Measurements from ENCODE around the gene SLC5A10. TPM values are rescaled to one million over a fixed set of nuclear protein-coding genes. Genes with fewer than 3 reads are reported as not detected.

The SLC5A10 gene
- total RNA-seq, 1 experiment from 2014 or later = not detected

- Histone ChIP-seq H3K36me3 (ENCODE audit: control insufficient read depth, insufficient read depth, low read length) (no peaks in the 10 kb centered on the region), H3K27ac (ENCODE audit: low read length) (no peak overlapping the region), H3K4me1 (ENCODE audit: control insufficient read depth, insufficient read depth, low read length) (no peaks in the 10 kb centered on the region), H3K27me3 (ENCODE audit: control insufficient read depth, insufficient read depth, low read length) (no peaks in the 10 kb centered on the region), H3K4me3 (ENCODE audit: low read depth in 2 of 2, low read length in 2 of 2) (no peak overlapping the region), H3K9me3 (ENCODE audit: control insufficient read depth, insufficient read depth, low read depth, low read length) (no peaks in the 10 kb centered on the region)
- BruUV-seq (replicated peaks) = no TSS peak
- TF ChIP-seq REST (IDR thresholded peaks at IDR 0.05; ENCODE audit: insufficient read depth in 1 of 2, low read depth in 2 of 2, low read length in 1 of 2) (no peak), TCF7L2 (IDR thresholded peaks at IDR 0.05; ENCODE audit: low read depth, low read length) (no peak), POLR2AphosphoS5 (IDR thresholded peaks at IDR 0.05; ENCODE audit: low read depth, low read length) (no peak), SIN3A (IDR thresholded peaks at IDR 0.05; ENCODE audit: borderline replicate concordance, insufficient read depth, low read depth, low read length) (no peak)
- TF ChIP-seq, protein P1, sequence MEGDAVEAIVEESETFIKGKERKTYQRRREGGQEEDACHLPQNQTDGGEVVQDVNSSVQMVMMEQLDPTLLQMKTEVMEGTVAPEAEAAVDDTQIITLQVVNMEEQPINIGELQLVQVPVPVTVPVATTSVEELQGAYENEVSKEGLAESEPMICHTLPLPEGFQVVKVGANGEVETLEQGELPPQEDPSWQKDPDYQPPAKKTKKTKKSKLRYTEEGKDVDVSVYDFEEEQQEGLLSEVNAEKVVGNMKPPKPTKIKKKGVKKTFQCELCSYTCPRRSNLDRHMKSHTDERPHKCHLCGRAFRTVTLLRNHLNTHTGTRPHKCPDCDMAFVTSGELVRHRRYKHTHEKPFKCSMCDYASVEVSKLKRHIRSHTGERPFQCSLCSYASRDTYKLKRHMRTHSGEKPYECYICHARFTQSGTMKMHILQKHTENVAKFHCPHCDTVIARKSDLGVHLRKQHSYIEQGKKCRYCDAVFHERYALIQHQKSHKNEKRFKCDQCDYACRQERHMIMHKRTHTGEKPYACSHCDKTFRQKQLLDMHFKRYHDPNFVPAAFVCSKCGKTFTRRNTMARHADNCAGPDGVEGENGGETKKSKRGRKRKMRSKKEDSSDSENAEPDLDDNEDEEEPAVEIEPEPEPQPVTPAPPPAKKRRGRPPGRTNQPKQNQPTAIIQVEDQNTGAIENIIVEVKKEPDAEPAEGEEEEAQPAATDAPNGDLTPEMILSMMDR (IDR thresholded peaks at IDR 0.05) = no peak
- ATAC-seq (no peak), DNase-seq (ENCODE audit: low read depth, low spot score) (no peak)
- ChIA-PET POLR2A (no interaction called here), CTCF (interaction anchor here (1.1 kb wide), 2 partner anchors 13 to 22 kb away, joined by 3 read pairs; partner anchors contain the start of gene SLC5A10)
- intact Hi-C loops (cut with micrococcal nuclease; ENCODE audit: unreplicated experiment) (no loop called here), in situ Hi-C loops (cut with HindIII; ENCODE audit: low pct_unique_long_range_greater_than_20kb, low sequenced_read_pairs) (no loop called here)
These were observed 13.3 kb upstream of the SLC5A10 start for GRCh38 chr17:18938692-18939023.

- no TSS peak for BruUV-seq (replicated peaks)
- no peak for ATAC-seq
- POLR2A ChIA-PET = no interaction called here
These were observed 7.3 kb upstream of the SLC5A10 start for GRCh38 chr17:18944646-18945045.

More at GRCh38 chr17:18944646-18945045, 7.3 kb upstream of the SLC5A10 start:
- Histone ChIP-seq H3K27me3 (ENCODE audit: control insufficient read depth, insufficient read depth, low read length) (no peaks in the 10 kb centered on the region), H3K36me3 (ENCODE audit: control insufficient read depth, insufficient read depth, low read length) (no peaks in the 10 kb centered on the region), H3K4me3 (ENCODE audit: low read depth in 2 of 2, low read length in 2 of 2) (no peak overlapping the region), H3K4me1 (ENCODE audit: control insufficient read depth, insufficient read depth, low read length) (no peaks in the 10 kb centered on the region), H3K9me3 (ENCODE audit: control insufficient read depth, insufficient read depth, low read depth, low read length) (no peaks in the 10 kb centered on the region), H3K27ac (ENCODE audit: low read length) (no peak overlapping the region)
- no peak for TF ChIP-seq TCF7L2 (IDR thresholded peaks at IDR 0.05; ENCODE audit: low read depth, low read length)
- TF ChIP-seq, protein P1 (IDR thresholded peaks at IDR 0.05) = no peak
- no peak for TF ChIP-seq REST (IDR thresholded peaks at IDR 0.05; ENCODE audit: insufficient read depth in 1 of 2, low read depth in 2 of 2, low read length in 1 of 2)
- TF ChIP-seq POLR2AphosphoS5 (IDR thresholded peaks at IDR 0.05; ENCODE audit: low read depth, low read length) = no peak
- TF ChIP-seq SIN3A (IDR thresholded peaks at IDR 0.05; ENCODE audit: borderline replicate concordance, insufficient read depth, low read depth, low read length) = no peak
- intact Hi-C loops (cut with micrococcal nuclease; ENCODE audit: unreplicated experiment) = no loop called here
- DNase-seq (ENCODE audit: low read depth, low spot score) = no peak
- in situ Hi-C loops (cut with HindIII; ENCODE audit: low pct_unique_long_range_greater_than_20kb, low sequenced_read_pairs) = no loop called here
- CTCF ChIA-PET = no interaction called here

Data from Panc1 (cell line).